Spleen (tissue), 11 donors: Measurements from ENCODE around the gene STEAP2. TPM values are rescaled to one million over a fixed set of nuclear protein-coding genes. Genes with fewer than 3 reads are reported as not detected.

Source experiments
- DNase-seq: peaks from one replicate; pipeline ENCODE4 v3.0.0-alpha.2; 2020
- H3K27ac ChIP-seq, 8 donors: fragments of 200-600 bp; sonication (generic) in 7 of 8; 1 replicate in 4 of 8; 2 replicates in 4 of 8; pipeline versions ENCODE4 v1.5.0 to v1.8.0; 2016 to 2021; ENCODE audit warnings: inconsistent platforms in 4 of 8, mild to moderate bottlenecking in 4 of 8, moderate library complexity in 1 of 8
- H3K27me3 ChIP-seq, 7 donors: fragments of 200-600 bp; sonication (generic) in 6 of 7; replicated peaks in 1 of 7; 1 replicate in 4 of 7; 2 replicates in 3 of 7; pipeline versions ENCODE4 v1.5.0 to v1.8.0; 2016 to 2021; ENCODE audit warnings: inconsistent platforms in 3 of 7, mild to moderate bottlenecking in 1 of 7
- H3K36me3 ChIP-seq, 6 donors: fragments of 200-600 bp; sonication (generic) in 5 of 6; 1 replicate in 4 of 6; 2 replicates in 2 of 6; pipeline versions ENCODE4 v1.5.0 to v1.8.0; 2016 to 2021; ENCODE audit warnings: inconsistent platforms in 2 of 6
- H3K4me1 ChIP-seq, 6 donors: fragments of 200-600 bp; sonication (generic) in 5 of 6; 1 replicate in 3 of 6; 2 replicates in 3 of 6; pipeline versions ENCODE4 v1.5.0 to v1.8.0; 2016 to 2021; ENCODE audit warnings: inconsistent platforms in 3 of 6
- H3K4me3 ChIP-seq, 8 donors: fragments of 200-600 bp; sonication (generic) in 7 of 8; 1 replicate in 4 of 8; 2 replicates in 4 of 8; pipeline versions ENCODE4 v1.5.0 to v1.8.0; 2016 to 2021; ENCODE audit warnings: inconsistent platforms in 4 of 8, mild to moderate bottlenecking in 4 of 8, moderate library complexity in 2 of 8
- H3K9me3 ChIP-seq, 8 donors: fragments of 200-600 bp; sonication (generic) in 7 of 8; 1 replicate in 4 of 8; 2 replicates in 4 of 8; pipeline versions ENCODE4 v1.5.0 to v1.8.0; 2016 to 2021; ENCODE audit warnings: inconsistent platforms in 4 of 8
- POLR2A ChIP-seq, 3 donors: fragments of 450-650 bp; IDR thresholded peaks; one replicate each; pipeline ENCODE4 v1.5.1; 2017; ENCODE audit warnings: antibody characterized with exemption in 3 of 3, mild to moderate bottlenecking in 1 of 3
- POLR2AphosphoS5 ChIP-seq, 3 donors: sonication (generic); formaldehyde crosslinking; IDR thresholded peaks; one replicate each; pipeline ENCODE4 v1.5.1; 2017; ENCODE audit warnings: antibody characterized with exemption in 3 of 3
- WGBS, 5 donors: extraction: QIAGEN DNeasy Blood & Tissue Kit in 3 of 5; methylation state at CpG; one replicate each; pipeline versions ENCODE4 v1.1.5 to v1.1.7; 2013 to 2018; 5-methylcytosine and 5-hydroxymethylcytosine counted together
- intact Hi-C: fragments of 100-400 bp; cut with DNase I; formaldehyde crosslinking; loops from one replicate; pipeline ENCODE4 v1.15.0; 2023; ENCODE audit warnings: low total_unique reads
- polyA plus RNA-seq, 3 donors: library from polyadenylated mRNA; stranded (reverse); fragments of 200-250 nt; gene quantifications; one replicate each; pipeline ENCODE4 v1.2.1, GENCODE V29; 2013
- total RNA-seq, 7 donors: library from RNA; depleted of rRNA in 3 of 7; stranded (reverse); fragments of >200 nt in 3 of 7; fragmentation: NEBNext Ultra II Directional in 4 of 7; extraction: Animal tissue kit (Norgen Biotek cat#: 25700) in 4 of 7; gene quantifications; one replicate each; pipeline versions ENCODE4 v1.1.0 to v1.2.1, GENCODE V29; 2016 to 2021
- TF ChIP-seq, protein P1 (sequence below), 11 experiments: fragments of 200-600 bp in 7 of 11; fragments of 450-650 bp in 4 of 11; sonication (generic) in 4 of 11; IDR thresholded peaks in 8 of 11; conservative IDR thresholded peaks in 3 of 11; 1 replicate in 7 of 11; 2 replicates in 4 of 11; pipeline versions ENCODE4 v1.4.0 to v1.8.0; 2016 to 2021; ENCODE audit warnings: antibody characterized with exemption in 11 of 11, inconsistent platforms in 4 of 11, mild to moderate bottlenecking in 1 of 11
- donor health status: healthy with polysubstance abuse.
- donor health status: DM: no; HTN: no; CAD: no; lungs with moderate emphysema.
- donor health status: DM: no; HTN: no; CAD: no.
- donor health status: Bipolar disorder and iron deficiency.
- donor health status: healthy.
- donor health status: DM: no; HTN: no; CAD: no.
- donor health status: DM: yes; HTN: yes; CAD: no.

Gene STEAP2
- total and polyA plus RNA-seq, 10 donors = 0.65 to 15.8 (median 5.5) TPM

GRCh38 chr7:90231304-90231703 is 19.8 kb downstream of the STEAP2 start:
- 81 to 93% (median 86%) methylated on average over 3 of the region's 3 CpGs for WGBS, 5 donors
- TF ChIP-seq POLR2A (IDR thresholded peaks at IDR 0.05) = no peak
- TF ChIP-seq, protein P1, sequence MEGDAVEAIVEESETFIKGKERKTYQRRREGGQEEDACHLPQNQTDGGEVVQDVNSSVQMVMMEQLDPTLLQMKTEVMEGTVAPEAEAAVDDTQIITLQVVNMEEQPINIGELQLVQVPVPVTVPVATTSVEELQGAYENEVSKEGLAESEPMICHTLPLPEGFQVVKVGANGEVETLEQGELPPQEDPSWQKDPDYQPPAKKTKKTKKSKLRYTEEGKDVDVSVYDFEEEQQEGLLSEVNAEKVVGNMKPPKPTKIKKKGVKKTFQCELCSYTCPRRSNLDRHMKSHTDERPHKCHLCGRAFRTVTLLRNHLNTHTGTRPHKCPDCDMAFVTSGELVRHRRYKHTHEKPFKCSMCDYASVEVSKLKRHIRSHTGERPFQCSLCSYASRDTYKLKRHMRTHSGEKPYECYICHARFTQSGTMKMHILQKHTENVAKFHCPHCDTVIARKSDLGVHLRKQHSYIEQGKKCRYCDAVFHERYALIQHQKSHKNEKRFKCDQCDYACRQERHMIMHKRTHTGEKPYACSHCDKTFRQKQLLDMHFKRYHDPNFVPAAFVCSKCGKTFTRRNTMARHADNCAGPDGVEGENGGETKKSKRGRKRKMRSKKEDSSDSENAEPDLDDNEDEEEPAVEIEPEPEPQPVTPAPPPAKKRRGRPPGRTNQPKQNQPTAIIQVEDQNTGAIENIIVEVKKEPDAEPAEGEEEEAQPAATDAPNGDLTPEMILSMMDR (IDR thresholded peaks at IDR 0.05 in 8 of 11, conservative IDR thresholded peaks at IDR 0.05 in 3 of 11) = no peak
- no peak for TF ChIP-seq POLR2AphosphoS5 (IDR thresholded peaks at IDR 0.05)

DNA sequence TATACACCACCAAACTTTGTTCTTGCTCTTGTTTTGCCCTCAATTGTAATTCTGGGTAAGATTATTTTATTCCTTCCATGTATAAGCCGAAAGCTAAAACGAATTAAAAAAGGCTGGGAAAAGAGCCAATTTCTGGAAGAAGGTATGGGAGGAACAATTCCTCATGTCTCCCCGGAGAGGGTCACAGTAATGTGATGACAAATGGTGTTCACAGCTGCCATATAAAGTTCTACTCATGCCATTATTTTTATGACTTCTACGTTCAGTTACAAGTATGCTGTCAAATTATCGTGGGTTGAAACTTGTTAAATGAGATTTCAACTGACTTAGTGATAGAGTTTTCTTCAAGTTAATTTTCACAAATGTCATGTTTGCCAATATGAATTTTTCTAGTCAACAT is 20.9 kb downstream of the STEAP2 start:
- H3K4me3 ChIP-seq = no peak overlapping the region
- WGBS, 5 donors = 61 to 73% (median 68%) methylated on average over 5 of the region's 5 CpGs
- H3K36me3 ChIP-seq = no peaks in the 10 kb centered on the region
- no peaks in the 10 kb centered on the region for H3K27me3 ChIP-seq
- TF ChIP-seq POLR2AphosphoS5 (IDR thresholded peaks at IDR 0.05) (no peak), POLR2A (IDR thresholded peaks at IDR 0.05) (no peak)
- TF ChIP-seq, protein P1 (IDR thresholded peaks at IDR 0.05 in 8 of 11, conservative IDR thresholded peaks at IDR 0.05 in 3 of 11) = no peak
- no peak overlapping the region for H3K27ac ChIP-seq
- H3K4me1 ChIP-seq = peaks cover 0 to 8% (median 3%) of the 10 kb centered on the region in 6 donors
- intact Hi-C loops = no loop called here
- no peaks in the 10 kb centered on the region for H3K9me3 ChIP-seq
- DNase-seq = no peak

More at GRCh38 chr7:90231304-90231703, 19.8 kb downstream of the STEAP2 start:
- H3K9me3 ChIP-seq = no peaks in the 10 kb centered on the region
- intact Hi-C loops = no loop called here
- no peaks in the 10 kb centered on the region for H3K27me3 ChIP-seq
- H3K27ac ChIP-seq = no peak overlapping the region
- H3K4me1 ChIP-seq = peaks cover 0 to 2% (median 0%) of the 10 kb centered on the region in 6 donors
- no peak for DNase-seq
- H3K4me3 ChIP-seq = no peak overlapping the region
- no peaks in the 10 kb centered on the region for H3K36me3 ChIP-seq

DNA sequence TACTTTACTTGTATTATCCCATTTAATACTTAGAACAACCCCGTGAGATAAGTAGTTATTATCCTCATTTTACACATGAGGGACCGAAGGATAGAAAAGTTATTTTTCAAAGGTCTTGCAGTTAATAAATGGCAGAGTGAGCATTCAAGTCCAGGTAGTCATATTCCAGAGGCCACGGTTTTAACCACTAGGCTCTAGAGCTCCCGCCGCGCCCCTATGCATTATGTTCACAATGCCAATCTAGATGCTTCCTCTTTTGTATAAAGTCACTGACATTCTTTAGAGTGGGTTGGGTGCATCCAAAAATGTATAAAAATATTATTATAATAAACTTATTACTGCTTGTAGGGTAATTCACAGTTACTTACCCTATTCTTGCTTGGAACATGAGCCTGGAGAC is 22.0 kb downstream of the STEAP2 start:
- Histone ChIP-seq H3K27ac (no peak overlapping the region), H3K27me3 (no peaks in the 10 kb centered on the region), H3K9me3 (no peaks in the 10 kb centered on the region), H3K4me3 (no peak overlapping the region), H3K4me1 (peaks cover 0 to 14% (median 3%) of the 10 kb centered on the region in 6 donors), H3K36me3 (no peaks in the 10 kb centered on the region)
- no peak for DNase-seq
- intact Hi-C loops = no loop called here
- 92 to 98% (median 94%) methylated on average over 6 of the region's 6 CpGs for WGBS, 5 donors
- TF ChIP-seq, protein P1 (IDR thresholded peaks at IDR 0.05 in 8 of 11, conservative IDR thresholded peaks at IDR 0.05 in 3 of 11) = no peak
- no peak for TF ChIP-seq POLR2A (IDR thresholded peaks at IDR 0.05)
- no peak for TF ChIP-seq POLR2AphosphoS5 (IDR thresholded peaks at IDR 0.05)

DNA sequence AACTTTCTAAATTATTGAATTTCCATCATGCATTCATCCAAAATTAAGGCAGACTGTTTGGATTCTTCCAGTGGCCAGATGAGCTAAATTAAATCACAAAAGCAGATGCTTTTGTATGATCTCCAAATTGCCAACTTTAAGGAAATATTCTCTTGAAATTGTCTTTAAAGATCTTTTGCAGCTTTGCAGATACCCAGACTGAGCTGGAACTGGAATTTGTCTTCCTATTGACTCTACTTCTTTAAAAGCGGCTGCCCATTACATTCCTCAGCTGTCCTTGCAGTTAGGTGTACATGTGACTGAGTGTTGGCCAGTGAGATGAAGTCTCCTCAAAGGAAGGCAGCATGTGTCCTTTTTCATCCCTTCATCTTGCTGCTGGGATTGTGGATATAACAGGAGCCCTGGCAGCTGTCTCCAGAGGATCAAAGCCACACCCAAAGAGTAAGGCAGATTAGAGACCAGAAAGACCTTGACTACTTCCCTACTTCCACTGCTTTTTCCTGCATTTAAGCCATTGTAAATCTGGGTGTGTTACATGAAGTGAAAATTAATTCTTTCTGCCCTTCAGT is 25.3 kb downstream of the STEAP2 start:
- no peak for DNase-seq
- Histone ChIP-seq H3K4me3 (no peak overlapping the region), H3K27ac (peak overlapping the region in 5 of 8 donors; percentile 1 to 44 (median 25)), H3K27me3 (no peaks in the 10 kb centered on the region), H3K36me3 (no peaks in the 10 kb centered on the region), H3K9me3 (no peaks in the 10 kb centered on the region), H3K4me1 (peaks cover 0 to 23% (median 3%) of the 10 kb centered on the region in 6 donors)
- intact Hi-C loops = no loop called here
- TF ChIP-seq, protein P1 (IDR thresholded peaks at IDR 0.05 in 8 of 11, conservative IDR thresholded peaks at IDR 0.05 in 3 of 11) = no peak
- TF ChIP-seq POLR2A (IDR thresholded peaks at IDR 0.05) (no peak), POLR2AphosphoS5 (IDR thresholded peaks at IDR 0.05) (no peak)
- WGBS, 5 donors = 67 to 100% (median 82%) methylated on average over 1 of the region's 1 CpG
